DOHH2 (cell line): ENCODE data around the gene FCHSD2.

Experiments
- H3F3A ChIP-seq: fragments of 200-600 bp; sonication (generic), shearing (Covaris generic); 2 replicates; pipeline ENCODE4 v1.6.0; 2016; ENCODE audit warnings: antibody characterized with exemption, mild to moderate bottlenecking; ENCODE audit not compliant: control insufficient read depth, insufficient read depth
- H3K27ac ChIP-seq: fragments of 200-600 bp; sonication (generic); 2 replicates; pipeline ENCODE4 v1.5.1; 2014; ENCODE audit warnings: low read depth, mild to moderate bottlenecking, low read length, moderate library complexity
- H3K27me3 ChIP-seq: fragments of 200-600 bp; sonication (generic); 2 replicates; pipeline ENCODE4 v1.6.1; 2014; ENCODE audit warnings: mild to moderate bottlenecking, low read length, mixed read lengths; ENCODE audit not compliant: control insufficient read depth
- H3K36me3 ChIP-seq: fragments of 200-600 bp; sonication (generic); 2 replicates; pipeline ENCODE4 v1.6.1; 2014; ENCODE audit warnings: mild to moderate bottlenecking, low read length, moderate library complexity, mixed read lengths; ENCODE audit not compliant: control insufficient read depth
- H3K4me1 ChIP-seq: fragments of 200-600 bp; sonication (generic); 2 replicates; pipeline ENCODE4 v1.6.1; 2014; ENCODE audit warnings: mild to moderate bottlenecking, low read length, mixed read lengths; ENCODE audit not compliant: control insufficient read depth
- H3K4me2 ChIP-seq: fragments of 200-600 bp; sonication (generic); 2 replicates; pipeline ENCODE4 v1.6.0; 2014; ENCODE audit warnings: mild to moderate bottlenecking, low read length, moderate library complexity
- H3K4me3 ChIP-seq: fragments of 200-600 bp; sonication (generic); 2 replicates; pipeline ENCODE4 v1.5.1; 2014; ENCODE audit warnings: mild to moderate bottlenecking, low read length, mixed read lengths
- H3K79me2 ChIP-seq: fragments of 200-600 bp; sonication (generic); 2 replicates; pipeline ENCODE4 v1.6.1; 2014; ENCODE audit warnings: mild to moderate bottlenecking, low read length, mixed read lengths; ENCODE audit not compliant: control insufficient read depth
- H3K9me2 ChIP-seq: fragments of 200-600 bp; sonication (generic); replicated peaks from 2 replicates; pipeline ENCODE4 v1.6.1; 2014; ENCODE audit warnings: mild to moderate bottlenecking, low read length, mixed read lengths; ENCODE audit not compliant: control insufficient read depth
- H3K9me3 ChIP-seq: fragments of 200-600 bp; sonication (generic); 2 replicates; pipeline ENCODE4 v1.6.1; 2014; ENCODE audit warnings: antibody characterized with exemption, low read length, mixed read lengths; ENCODE audit not compliant: control insufficient read depth, insufficient read depth
- H4K20me1 ChIP-seq: fragments of 200-600 bp; sonication (generic); 2 replicates; pipeline ENCODE4 v1.6.0; 2014; ENCODE audit warnings: low read depth, mild to moderate bottlenecking, antibody characterized with exemption, low read length, moderate library complexity; ENCODE audit not compliant: control insufficient read depth, insufficient read depth
- CTCF ChIP-seq: fragments of 200-600 bp; sonication (generic); IDR thresholded peaks from one replicate; pipeline ENCODE4 v1.5.1; 2014; ENCODE audit warnings: antibody characterized with exemption, mild to moderate bottlenecking, low read depth, low read length; ENCODE audit not compliant: poor library complexity, severe bottlenecking
- EZH2phosphoT487 ChIP-seq: fragments of 200-600 bp; sonication (generic); IDR thresholded peaks from 2 replicates; pipeline ENCODE4 v1.6.1; 2017; ENCODE audit warnings: borderline replicate concordance, mild to moderate bottlenecking, antibody characterized with exemption, low read length, moderate library complexity, mixed read lengths

FCHSD2 gene

GRCh38 chr11:73176874-73177155, 34.7 kb upstream of the FCHSD2 start:
- TF ChIP-seq CTCF, result no peak
- TF ChIP-seq EZH2phosphoT487, result no peak
- Histone ChIP-seq H3K36me3 (no peaks in the 10 kb centered on the region), H3K27ac (no peak overlapping the region), H3K79me2 (0 out of 2 replicates have a peak, but pooled peaks cover 5% of the 10 kb centered on the region), H3K4me2 (peak overlapping the region; percentile 33), H4K20me1 (no peaks in the 10 kb centered on the region), H3K4me1 (peaks cover 56% of the 10 kb centered on the region), H3K4me3 (0 out of 2 replicates have a peak overlapping the region, but pooled peaks have one; percentile 27), H3K27me3 (no peaks in the 10 kb centered on the region), H3F3A (0 out of 2 replicates have a peak, but pooled peaks cover 3% of the 10 kb centered on the region), H3K9me3 (no peaks in the 10 kb centered on the region), H3K9me2 (no peaks in the 10 kb centered on the region)

- no peaks in the 10 kb centered on the region for H3K9me2 ChIP-seq
- no peaks in the 10 kb centered on the region for H3K36me3 ChIP-seq
- no peaks in the 10 kb centered on the region for H3K9me3 ChIP-seq
- 0 out of 2 replicates have a peak, but pooled peaks cover 5% of the 10 kb centered on the region for H3K79me2 ChIP-seq
- H3F3A ChIP-seq, result 0 out of 2 replicates have a peak, but pooled peaks cover 3% of the 10 kb centered on the region
- peak overlapping the region; percentile 33 for H3K4me2 ChIP-seq
- H3K27ac ChIP-seq, result no peak overlapping the region
- H3K4me3 ChIP-seq, result peak overlapping the region; percentile 27; the same call in 1 of the 2 replicates
- peaks cover 61% of the 10 kb centered on the region for H3K4me1 ChIP-seq
- H3K27me3 ChIP-seq, result no peaks in the 10 kb centered on the region
- no peak for TF ChIP-seq EZH2phosphoT487
- no peak for TF ChIP-seq CTCF
- H4K20me1 ChIP-seq, result no peaks in the 10 kb centered on the region
Observed at GRCh38 chr11:73176145-73176873, 34.2 kb upstream of the FCHSD2 start.

GRCh38 chr11:73175551-73176144, 33.5 kb upstream of the FCHSD2 start:
- H3K79me2 ChIP-seq, result 0 out of 2 replicates have a peak, but pooled peaks cover 5% of the 10 kb centered on the region
- peaks cover 67% of the 10 kb centered on the region for H3K4me1 ChIP-seq
- TF ChIP-seq CTCF, result no peak
- TF ChIP-seq EZH2phosphoT487, result no peak
- peak overlapping the region; percentile 33; the same call in 1 of the 2 replicates for H3K4me2 ChIP-seq
- H3K9me2 ChIP-seq, result no peaks in the 10 kb centered on the region
- 0 out of 2 replicates have a peak, but pooled peaks cover 3% of the 10 kb centered on the region for H3F3A ChIP-seq
- H3K9me3 ChIP-seq, result no peaks in the 10 kb centered on the region
- no peak overlapping the region for H3K4me3 ChIP-seq
- no peaks in the 10 kb centered on the region for H3K36me3 ChIP-seq
- H4K20me1 ChIP-seq, result no peaks in the 10 kb centered on the region
- H3K27me3 ChIP-seq, result no peaks in the 10 kb centered on the region
- H3K27ac ChIP-seq, result no peak overlapping the region
